GM12878 (cell line): Measurements from ENCODE around the gene VEGFA. TPM values are rescaled to one million over a fixed set of nuclear protein-coding genes. Genes with fewer than 3 reads are reported as not detected.

Source experiments
- ATAC-seq: fragments of 200-7000 bp; cut with Tn5 transposase; 3 replicates; pipeline ENCODE4 v1.9.1; 2020; ENCODE audit warnings: mild to moderate bottlenecking, moderate library complexity
- BruUV-seq: library from RNA; stranded (reverse); fragments of 400-500 nt; replicated peaks from 2 replicates; lab custom pipeline; 2021; lab: Mats Ljungman, UMichigan
- CTCF ChIA-PET: fragments of 300-600 bp; sonication (Branson Sonifier 250); formaldehyde crosslinking; extraction: SDS; loops from one replicate; lab custom pipeline; 2021; ENCODE audit warnings: inconsistent platforms; lab: Yijun Ruan, JAX
- POLR2A ChIA-PET: fragments of 350-600 bp; formaldehyde crosslinking; extraction: SDS; loops from one replicate; lab custom pipeline; 2021; ENCODE audit warnings: inconsistent platforms; lab: Charles Lee
- RAD21 ChIA-PET: fragments of 300-600 bp; sonication (Branson Sonifier 250); formaldehyde crosslinking; loops from one replicate; lab custom pipeline; 2023; ENCODE audit warnings: antibody characterized with exemption; ENCODE audit not compliant: unreplicated experiment; lab: Charles Lee
- SMC1A ChIA-PET: fragments of 300-600 bp; sonication (Branson Sonifier 250); formaldehyde crosslinking; loops from one replicate; lab custom pipeline; 2023; ENCODE audit not compliant: unreplicated experiment, uncharacterized antibody; lab: Charles Lee
- DNase-seq: peaks from one replicate; pipeline ENCODE4 v3.0.0-alpha.2; 2011; ENCODE audit warnings: low read depth, low spot score
- FAIRE-seq: peaks from 3 replicates; lab custom pipeline; 2011; peaks lifted over from hg19 to GRCh38; lab: Jason Lieb, UNC
- H2AFZ ChIP-seq: 2 replicates; pipeline ENCODE4 v1.6.0; 2011; ENCODE audit warnings: low read depth, low read length, control low read depth; ENCODE audit not compliant: control insufficient read depth
- H3K27ac ChIP-seq: 2 replicates; pipeline ENCODE4 v1.5.1; 2011; ENCODE audit warnings: control low read depth; ENCODE audit not compliant: control insufficient read depth, insufficient read depth
- H3K27me3 ChIP-seq, 2 experiments: replicated peaks in 1 of 2; 2 replicates each; pipeline versions ENCODE4 v1.6.0 to v1.6.1; 2011; ENCODE audit warnings: low read length in 1 of 2; ENCODE audit not compliant: control insufficient read depth in 2 of 2, insufficient read depth in 2 of 2
- H3K36me3 ChIP-seq, 2 experiments: 2 replicates each; pipeline ENCODE4 v1.5.1; 2011; ENCODE audit warnings: low read length in 1 of 2; ENCODE audit not compliant: control insufficient read depth in 2 of 2, insufficient read depth in 2 of 2
- H3K4me1 ChIP-seq: 2 replicates; pipeline ENCODE4 v1.6.1; 2011; ENCODE audit warnings: mild to moderate bottlenecking, low read length, moderate library complexity, mixed read lengths; ENCODE audit not compliant: control insufficient read depth, insufficient read depth
- H3K4me2 ChIP-seq: 2 replicates; pipeline ENCODE4 v1.6.0; 2011; ENCODE audit warnings: control low read depth; ENCODE audit not compliant: control insufficient read depth, insufficient read depth
- H3K4me3 ChIP-seq: fragments of 200-600 bp; sonication (generic); 2 replicates; pipeline ENCODE4 v1.5.1; 2016
- H3K79me2 ChIP-seq: 2 replicates; pipeline ENCODE4 v1.6.0; 2011; ENCODE audit warnings: low read length; ENCODE audit not compliant: control insufficient read depth, insufficient read depth
- H3K9ac ChIP-seq: 2 replicates; pipeline ENCODE4 v1.8.0; 2011; ENCODE audit warnings: low read length, control low read depth, mixed read lengths; ENCODE audit not compliant: control insufficient read depth, insufficient read depth
- H3K9me3 ChIP-seq: replicated peaks from 3 replicates; pipeline ENCODE4 v1.5.1; 2011; ENCODE audit warnings: mild to moderate bottlenecking, low read length; ENCODE audit not compliant: control insufficient read depth, insufficient read depth
- H4K20me1 ChIP-seq: 2 replicates; pipeline ENCODE4 v1.6.0; 2011; ENCODE audit not compliant: control insufficient read depth, insufficient read depth
- BMI1 ChIP-seq: fragments of 450-650 bp; IDR thresholded peaks from 2 replicates; pipeline ENCODE4 v1.6.1; 2016; ENCODE audit warnings: mild to moderate bottlenecking, moderate library complexity, borderline replicate concordance
- DPF2 ChIP-seq: fragments of 450-650 bp; IDR thresholded peaks from 2 replicates; pipeline ENCODE4 v1.6.1; 2017; ENCODE audit warnings: mild to moderate bottlenecking
- FOXK2 ChIP-seq: fragments of 450-650 bp; IDR thresholded peaks from 2 replicates; pipeline ENCODE4 v1.6.1; 2017; ENCODE audit warnings: mild to moderate bottlenecking, moderate library complexity
- IKZF1 ChIP-seq: fragments of 450-650 bp; conservative IDR thresholded peaks from 2 replicates; pipeline ENCODE4 v1.6.1; 2017; ENCODE audit warnings: antibody characterized with exemption, mild to moderate bottlenecking
- MEF2B ChIP-seq: fragments of 450-650 bp; IDR thresholded peaks from 2 replicates; pipeline ENCODE4 v1.6.1; 2018; ENCODE audit warnings: mild to moderate bottlenecking, moderate library complexity; ENCODE audit not compliant: partially characterized antibody, poor library complexity, severe bottlenecking
- TCF12 ChIP-seq: IDR thresholded peaks from 2 replicates; pipeline ENCODE4 v1.6.1; 2011; ENCODE audit warnings: low read depth, mild to moderate bottlenecking, low read length
- TCF3 ChIP-seq: IDR thresholded peaks from 2 replicates; pipeline ENCODE4 v1.6.1; 2012; ENCODE audit warnings: low read depth, mild to moderate bottlenecking, low read length, borderline replicate concordance; ENCODE audit not compliant: insufficient read depth
- WGBS: methylation state at CpG from one replicate; pipeline ENCODE4 v1.1.6; 2016; ENCODE audit warnings: low lambda C conversion rate; ENCODE audit not compliant: insufficient replicate concordance, insufficient coverage; ENCODE audit errors: missing lambda C conversion rate; 5-methylcytosine and 5-hydroxymethylcytosine counted together
- in situ Hi-C: fragments of 300-500 bp; cut with MboI; formaldehyde crosslinking; loops from 9 replicates; pipeline ENCODE4 v1.14.3; 2018; ENCODE audit warnings: mixed read lengths
- intact Hi-C: fragments of 100-400 bp; cut with micrococcal nuclease; formaldehyde crosslinking; loops from one replicate; pipeline ENCODE4 v1.14.2; 2022; ENCODE audit not compliant: unreplicated experiment
- polyA plus RNA-seq, 11 experiments: library from polyadenylated mRNA; depleted of rRNA in 4 of 11; unstranded in 6 of 11; stranded (reverse) in 5 of 11; fragments of >200 nt; fragmentation: Nextera tagmentation in 4 of 11; fragmentation: Illumina TruSeq in 1 of 11; extraction: Ambion mirVana in 4 of 11; extraction: Trizol in 1 of 11; gene quantifications; 1 replicate in 1 of 11; 2 replicates in 10 of 11; pipeline versions ENCODE4 v1.2.1 to v1.2.3, GENCODE V29; 2011 to 2016; ENCODE audit warnings: inconsistent platforms in 2 of 11, missing spikeins in 2 of 11, low read depth in 1 of 11
- total RNA-seq, 4 experiments: library from RNA; depleted of rRNA in 3 of 4; stranded (reverse); fragments of >200 nt in 3 of 4; fragmentation: Illumina TruSeq in 1 of 4; extraction: Trizol in 1 of 4; gene quantifications; 2 replicates each; pipeline versions ENCODE4 v1.2.1 to v1.2.3, GENCODE V29; 2013 to 2021
- TF ChIP-seq, protein P1 (sequence below): IDR thresholded peaks from 2 replicates; pipeline ENCODE4 v1.6.1; 2011; ENCODE audit warnings: mild to moderate bottlenecking, low read depth, low read length, moderate library complexity; ENCODE audit not compliant: insufficient replicate concordance
- TF ChIP-seq, protein P2 (sequence below): fragments of 450-650 bp; IDR thresholded peaks from 2 replicates; pipeline ENCODE4 v1.6.1; 2016; ENCODE audit warnings: mild to moderate bottlenecking, moderate library complexity, borderline replicate concordance
- TF ChIP-seq, protein P3 (sequence below): fragments of 450-650 bp; IDR thresholded peaks from 2 replicates; pipeline ENCODE4 v1.6.1; 2014; ENCODE audit warnings: mild to moderate bottlenecking

The VEGFA gene
- total and polyA plus RNA-seq, 10 of the 15 experiments (the other 5 are each of a cell fraction or from before 2014, with no cell fraction given), result 0.96 to 140 (median 16.9) TPM

DNA sequence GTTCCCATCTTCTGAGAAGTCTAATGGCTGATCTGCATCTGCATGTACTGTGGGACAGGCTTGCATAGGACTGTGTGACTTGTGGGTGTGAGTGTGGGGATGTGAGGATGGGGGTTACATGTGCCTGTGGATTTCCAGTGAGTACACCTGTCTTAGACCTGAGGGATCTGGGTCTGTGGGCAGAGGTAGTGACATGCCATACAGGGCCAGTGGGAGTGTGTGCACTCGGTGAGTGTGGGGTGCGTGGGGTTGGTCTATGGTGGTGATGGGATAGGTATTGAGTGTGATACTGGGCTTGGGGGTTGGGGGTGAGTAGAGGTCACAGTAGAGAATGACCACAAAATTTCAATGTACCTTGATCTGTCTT is 41.7 kb downstream of the VEGFA start (continued):
- TF ChIP-seq, protein P1, sequence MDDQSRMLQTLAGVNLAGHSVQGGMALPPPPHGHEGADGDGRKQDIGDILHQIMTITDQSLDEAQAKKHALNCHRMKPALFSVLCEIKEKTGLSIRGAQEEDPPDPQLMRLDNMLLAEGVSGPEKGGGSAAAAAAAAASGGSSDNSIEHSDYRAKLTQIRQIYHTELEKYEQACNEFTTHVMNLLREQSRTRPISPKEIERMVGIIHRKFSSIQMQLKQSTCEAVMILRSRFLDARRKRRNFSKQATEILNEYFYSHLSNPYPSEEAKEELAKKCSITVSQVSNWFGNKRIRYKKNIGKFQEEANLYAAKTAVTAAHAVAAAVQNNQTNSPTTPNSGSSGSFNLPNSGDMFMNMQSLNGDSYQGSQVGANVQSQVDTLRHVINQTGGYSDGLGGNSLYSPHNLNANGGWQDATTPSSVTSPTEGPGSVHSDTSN, result no peak
- TF ChIP-seq, protein P2, sequence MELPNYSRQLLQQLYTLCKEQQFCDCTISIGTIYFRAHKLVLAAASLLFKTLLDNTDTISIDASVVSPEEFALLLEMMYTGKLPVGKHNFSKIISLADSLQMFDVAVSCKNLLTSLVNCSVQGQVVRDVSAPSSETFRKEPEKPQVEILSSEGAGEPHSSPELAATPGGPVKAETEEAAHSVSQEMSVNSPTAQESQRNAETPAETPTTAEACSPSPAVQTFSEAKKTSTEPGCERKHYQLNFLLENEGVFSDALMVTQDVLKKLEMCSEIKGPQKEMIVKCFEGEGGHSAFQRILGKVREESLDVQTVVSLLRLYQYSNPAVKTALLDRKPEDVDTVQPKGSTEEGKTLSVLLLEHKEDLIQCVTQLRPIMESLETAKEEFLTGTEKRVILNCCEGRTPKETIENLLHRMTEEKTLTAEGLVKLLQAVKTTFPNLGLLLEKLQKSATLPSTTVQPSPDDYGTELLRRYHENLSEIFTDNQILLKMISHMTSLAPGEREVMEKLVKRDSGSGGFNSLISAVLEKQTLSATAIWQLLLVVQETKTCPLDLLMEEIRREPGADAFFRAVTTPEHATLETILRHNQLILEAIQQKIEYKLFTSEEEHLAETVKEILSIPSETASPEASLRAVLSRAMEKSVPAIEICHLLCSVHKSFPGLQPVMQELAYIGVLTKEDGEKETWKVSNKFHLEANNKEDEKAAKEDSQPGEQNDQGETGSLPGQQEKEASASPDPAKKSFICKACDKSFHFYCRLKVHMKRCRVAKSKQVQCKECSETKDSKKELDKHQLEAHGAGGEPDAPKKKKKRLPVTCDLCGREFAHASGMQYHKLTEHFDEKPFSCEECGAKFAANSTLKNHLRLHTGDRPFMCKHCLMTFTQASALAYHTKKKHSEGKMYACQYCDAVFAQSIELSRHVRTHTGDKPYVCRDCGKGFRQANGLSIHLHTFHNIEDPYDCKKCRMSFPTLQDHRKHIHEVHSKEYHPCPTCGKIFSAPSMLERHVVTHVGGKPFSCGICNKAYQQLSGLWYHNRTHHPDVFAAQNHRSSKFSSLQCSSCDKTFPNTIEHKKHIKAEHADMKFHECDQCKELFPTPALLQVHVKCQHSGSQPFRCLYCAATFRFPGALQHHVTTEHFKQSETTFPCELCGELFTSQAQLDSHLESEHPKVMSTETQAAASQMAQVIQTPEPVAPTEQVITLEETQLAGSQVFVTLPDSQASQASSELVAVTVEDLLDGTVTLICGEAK, result no peak

DNA sequence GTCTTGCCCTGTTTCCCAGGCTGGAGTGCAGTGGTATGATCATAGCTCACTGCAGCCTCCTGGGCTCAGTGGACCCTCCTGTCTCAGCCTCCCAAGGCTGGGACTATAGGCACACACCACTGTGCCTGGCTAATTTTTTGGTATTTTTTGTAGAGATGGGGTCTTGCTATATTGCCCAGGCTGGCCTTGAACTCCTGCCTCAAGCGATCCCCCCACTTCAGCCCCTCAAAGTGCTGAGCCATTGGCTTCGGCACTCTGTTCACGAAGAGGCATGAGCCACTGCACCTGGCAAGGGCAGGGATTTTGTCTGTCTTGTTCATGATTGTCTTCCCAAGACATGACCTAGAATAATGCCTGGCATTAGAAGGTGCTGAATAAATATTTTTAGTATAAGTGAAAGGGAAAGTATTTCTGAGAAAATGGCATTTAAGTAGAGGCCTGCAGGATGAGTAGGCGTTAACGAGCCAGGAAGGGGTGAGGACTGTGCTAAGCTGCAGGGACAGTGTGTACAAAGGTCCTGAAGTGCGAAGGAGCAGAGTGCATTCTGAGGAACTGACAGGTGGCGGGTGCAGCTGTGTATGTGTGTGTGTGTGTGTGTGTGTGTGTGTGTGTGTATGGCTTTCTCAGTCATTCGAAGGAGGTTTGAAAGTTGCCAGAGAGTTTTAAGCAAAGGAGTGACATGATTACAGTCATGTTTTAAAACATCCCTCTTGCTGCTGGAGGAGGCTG is 43.0 kb downstream of the VEGFA start:
- ChIA-PET CTCF (interaction anchor here (2.9 kb wide), 1 partner anchor 39 kb away, joined by 16 read pairs; no protein-coding TSS in a partner anchor), SMC1A (no interaction called here), POLR2A (no interaction called here), RAD21 (interaction anchor here (1.0 kb wide), 2 partner anchors 24 to 266 kb away, joined by 3 read pairs; no protein-coding TSS in a partner anchor)
- H3K27me3 ChIP-seq, result no peaks in the 10 kb centered on the region
- no peak overlapping the region for H3K4me3 ChIP-seq
- H3K79me2 ChIP-seq, result no peaks in the 10 kb centered on the region
- no peak overlapping the region for H2AFZ ChIP-seq
- ATAC-seq, result peak; percentile 68
- peak; percentile 75 for FAIRE-seq
- intact Hi-C loops, result no loop called here
- H3K9ac ChIP-seq, result no peak overlapping the region
- no peaks in the 10 kb centered on the region for H3K36me3 ChIP-seq
- H3K4me1 ChIP-seq, result no peaks in the 10 kb centered on the region
- H4K20me1 ChIP-seq, result no peaks in the 10 kb centered on the region
- in situ Hi-C loops, result no loop called here
- no peak overlapping the region for H3K27ac ChIP-seq
- DNase-seq, result peak; percentile 25
- WGBS, result 25% methylated on average over 8 of the region's 8 CpGs
- no peaks in the 10 kb centered on the region for H3K9me3 ChIP-seq
- H3K4me2 ChIP-seq, result no peak overlapping the region
- BruUV-seq, result no TSS peak
- TF ChIP-seq IKZF1 (peak; percentile 71; the same call in 1 of the 2 replicates), DPF2 (peak; percentile 39; the same call in 1 of the 2 replicates), TCF12 (peak; percentile 76; the same call in 1 of the 2 replicates), MEF2B (peak; percentile 44), BMI1 (peak; percentile 24; the same call in 1 of the 2 replicates), FOXK2 (peak; percentile 48; the same call in 1 of the 2 replicates), TCF3 (peak; percentile 88; the same call in 1 of the 2 replicates)
- TF ChIP-seq, protein P3, sequence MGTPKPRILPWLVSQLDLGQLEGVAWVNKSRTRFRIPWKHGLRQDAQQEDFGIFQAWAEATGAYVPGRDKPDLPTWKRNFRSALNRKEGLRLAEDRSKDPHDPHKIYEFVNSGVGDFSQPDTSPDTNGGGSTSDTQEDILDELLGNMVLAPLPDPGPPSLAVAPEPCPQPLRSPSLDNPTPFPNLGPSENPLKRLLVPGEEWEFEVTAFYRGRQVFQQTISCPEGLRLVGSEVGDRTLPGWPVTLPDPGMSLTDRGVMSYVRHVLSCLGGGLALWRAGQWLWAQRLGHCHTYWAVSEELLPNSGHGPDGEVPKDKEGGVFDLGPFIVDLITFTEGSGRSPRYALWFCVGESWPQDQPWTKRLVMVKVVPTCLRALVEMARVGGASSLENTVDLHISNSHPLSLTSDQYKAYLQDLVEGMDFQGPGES, result no peak
